Ascending aorta (tissue), 2 donors: ENCODE results near the gene PKN1. TPM values are rescaled to one million over a fixed set of nuclear protein-coding genes. Genes with fewer than 3 reads are reported as not detected.
A peak's percentile ranks its signal among the peaks of the same experiment; 100 is the strongest.

Experiments
- DNase-seq, 2 donors: peaks; one replicate each; pipeline ENCODE4 v3.0.0-alpha.2; 2019; ENCODE audit warnings: low spot score in 2 of 2
- H3K27ac ChIP-seq, 2 donors: fragments of 200-600 bp; sonication (generic); one replicate each; pipeline ENCODE4 v1.5.1; 2016 to 2017; ENCODE audit warnings: mild to moderate bottlenecking in 1 of 2
- H3K27me3 ChIP-seq: fragments of 200-600 bp; sonication (generic); one replicate; pipeline ENCODE4 v1.5.1; 2017
- H3K36me3 ChIP-seq, 2 donors: fragments of 200-600 bp; sonication (generic); one replicate each; pipeline ENCODE4 v1.5.1; 2016
- H3K4me1 ChIP-seq, 2 donors: fragments of 200-600 bp; sonication (generic); one replicate each; pipeline ENCODE4 v1.5.1; 2016 to 2017; ENCODE audit warnings: mild to moderate bottlenecking in 1 of 2
- H3K4me3 ChIP-seq, 2 donors: fragments of 200-600 bp; sonication (generic); one replicate each; pipeline ENCODE4 v1.5.1; 2016 to 2017; ENCODE audit warnings: mild to moderate bottlenecking in 1 of 2
- H3K9me3 ChIP-seq, 2 donors: fragments of 200-600 bp; sonication (generic); one replicate each; pipeline ENCODE4 v1.5.1; 2016
- intact Hi-C: fragments of 100-400 bp; cut with DNase I; formaldehyde crosslinking; loops from one replicate; pipeline ENCODE4 v1.15.1; 2023
- total RNA-seq: library from RNA; depleted of rRNA; stranded (reverse); fragments of >200 nt; gene quantifications from one replicate; pipeline ENCODE4 v1.1.0, GENCODE V29; 2016
- TF ChIP-seq, protein P1 (sequence below), 3 experiments: fragments of 200-600 bp in 2 of 3; fragments of 450-650 bp in 1 of 3; sonication (generic) in 2 of 3; IDR thresholded peaks; one replicate each; pipeline ENCODE4 v1.5.1; 2016 to 2019; ENCODE audit warnings: antibody characterized with exemption in 3 of 3, mild to moderate bottlenecking in 1 of 3, moderate library complexity in 1 of 3

The PKN1 gene
- total RNA-seq, 1 donor from 2014 or later: 231 TPM

DNA sequence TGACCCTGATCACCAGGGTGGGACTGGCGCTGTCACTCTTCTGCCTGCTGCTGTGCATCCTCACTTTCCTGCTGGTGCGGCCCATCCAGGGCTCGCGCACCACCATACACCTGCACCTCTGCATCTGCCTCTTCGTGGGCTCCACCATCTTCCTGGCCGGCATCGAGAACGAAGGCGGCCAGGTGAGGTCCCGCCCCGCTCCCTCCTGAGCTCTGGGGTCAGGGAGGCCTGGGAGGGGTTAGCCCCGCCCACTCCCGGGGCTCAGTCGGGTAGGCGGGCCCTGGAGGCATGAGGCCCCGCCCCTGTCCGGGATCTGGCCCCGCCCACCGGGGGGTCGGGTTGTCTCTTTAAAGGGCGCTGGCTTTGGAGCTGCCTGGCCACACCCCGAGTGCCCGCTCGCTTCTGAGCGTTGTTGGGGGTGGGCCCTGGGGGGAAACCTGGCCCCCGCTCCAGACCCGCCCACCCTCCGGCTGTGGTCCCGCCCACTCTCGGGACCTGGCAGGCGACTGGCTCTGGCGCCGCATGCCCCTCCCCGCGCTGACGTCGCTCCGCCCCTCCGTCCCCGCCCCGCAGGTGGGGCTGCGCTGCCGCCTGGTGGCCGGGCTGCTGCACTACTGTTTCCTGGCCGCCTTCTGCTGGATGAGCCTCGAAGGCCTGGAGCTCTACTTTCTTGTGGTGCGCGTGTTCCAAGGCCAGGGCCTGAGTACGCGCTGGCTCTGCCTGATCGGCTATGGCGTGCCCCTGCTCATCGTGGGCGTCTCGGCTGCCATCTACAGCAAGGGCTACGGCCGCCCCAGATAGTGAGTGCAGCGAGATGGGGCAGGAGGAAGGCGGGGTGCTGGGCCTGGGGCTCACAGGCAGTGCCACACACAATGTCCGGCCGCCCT, 27.1 kb upstream of the PKN1 start:
- Histone ChIP-seq H3K27ac (peak overlapping the region; percentile 71 to 75), H3K4me3 (no peak overlapping the region), H3K36me3 (peaks cover 95 to 100% of the 10 kb centered on the region in 2 donors), H3K9me3 (no peaks in the 10 kb centered on the region), H3K27me3 (no peaks in the 10 kb centered on the region), H3K4me1 (peaks cover 2 to 8% of the 10 kb centered on the region in 2 donors)
- TF ChIP-seq, protein P1, sequence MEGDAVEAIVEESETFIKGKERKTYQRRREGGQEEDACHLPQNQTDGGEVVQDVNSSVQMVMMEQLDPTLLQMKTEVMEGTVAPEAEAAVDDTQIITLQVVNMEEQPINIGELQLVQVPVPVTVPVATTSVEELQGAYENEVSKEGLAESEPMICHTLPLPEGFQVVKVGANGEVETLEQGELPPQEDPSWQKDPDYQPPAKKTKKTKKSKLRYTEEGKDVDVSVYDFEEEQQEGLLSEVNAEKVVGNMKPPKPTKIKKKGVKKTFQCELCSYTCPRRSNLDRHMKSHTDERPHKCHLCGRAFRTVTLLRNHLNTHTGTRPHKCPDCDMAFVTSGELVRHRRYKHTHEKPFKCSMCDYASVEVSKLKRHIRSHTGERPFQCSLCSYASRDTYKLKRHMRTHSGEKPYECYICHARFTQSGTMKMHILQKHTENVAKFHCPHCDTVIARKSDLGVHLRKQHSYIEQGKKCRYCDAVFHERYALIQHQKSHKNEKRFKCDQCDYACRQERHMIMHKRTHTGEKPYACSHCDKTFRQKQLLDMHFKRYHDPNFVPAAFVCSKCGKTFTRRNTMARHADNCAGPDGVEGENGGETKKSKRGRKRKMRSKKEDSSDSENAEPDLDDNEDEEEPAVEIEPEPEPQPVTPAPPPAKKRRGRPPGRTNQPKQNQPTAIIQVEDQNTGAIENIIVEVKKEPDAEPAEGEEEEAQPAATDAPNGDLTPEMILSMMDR (IDR thresholded peaks at IDR 0.05): peak; percentile 90 to 97 (median 94)
- intact Hi-C loops: loop anchor here (1.0 to 5.0 kb wide), 4 partner anchors 23 to 269 kb away; partner anchors contain the start of gene ASF1B
- peak; percentile 31 to 89 for DNase-seq

DNA sequence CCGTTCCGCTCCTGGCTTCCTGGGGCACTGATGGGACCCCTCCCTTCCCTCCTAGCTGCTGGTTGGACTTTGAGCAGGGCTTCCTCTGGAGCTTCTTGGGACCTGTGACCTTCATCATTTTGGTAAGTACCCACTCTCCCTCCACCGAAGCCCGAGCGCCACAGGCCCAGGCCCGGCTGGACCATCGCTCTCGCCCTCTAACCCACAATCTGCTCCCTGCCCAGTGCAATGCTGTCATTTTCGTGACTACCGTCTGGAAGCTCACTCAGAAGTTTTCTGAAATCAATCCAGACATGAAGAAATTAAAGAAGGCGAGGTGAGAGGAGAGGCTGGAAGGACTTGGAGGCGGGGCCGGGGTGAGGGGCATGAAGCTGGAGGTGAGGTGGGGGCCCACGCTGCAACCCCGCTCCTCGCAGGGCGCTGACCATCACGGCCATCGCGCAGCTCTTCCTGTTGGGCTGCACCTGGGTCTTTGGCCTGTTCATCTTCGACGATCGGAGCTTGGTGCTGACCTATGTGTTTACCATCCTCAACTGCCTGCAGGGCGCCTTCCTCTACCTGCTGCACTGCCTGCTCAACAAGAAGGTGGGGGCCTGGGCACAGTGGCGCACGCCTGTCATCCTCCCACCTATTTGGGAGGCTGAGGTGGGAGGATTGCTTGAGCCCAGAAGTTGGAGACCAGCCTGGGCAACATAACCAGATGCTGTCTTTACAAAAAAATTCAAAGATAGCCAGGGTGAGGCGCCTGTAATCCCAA, 26.3 kb upstream of the PKN1 start:
- Histone ChIP-seq H3K27me3 (no peaks in the 10 kb centered on the region), H3K36me3 (peaks cover 95 to 100% of the 10 kb centered on the region in 2 donors), H3K27ac (peak overlapping the region; percentile 71 to 75), H3K9me3 (no peaks in the 10 kb centered on the region), H3K4me3 (no peak overlapping the region), H3K4me1 (peaks cover 2 to 8% of the 10 kb centered on the region in 2 donors)
- intact Hi-C loops: loop anchor here (1.0 to 5.0 kb wide), 4 partner anchors 24 to 270 kb away; partner anchors contain the start of gene ASF1B
- DNase-seq: no peak
- TF ChIP-seq, protein P1 (IDR thresholded peaks at IDR 0.05): no peak

DNA sequence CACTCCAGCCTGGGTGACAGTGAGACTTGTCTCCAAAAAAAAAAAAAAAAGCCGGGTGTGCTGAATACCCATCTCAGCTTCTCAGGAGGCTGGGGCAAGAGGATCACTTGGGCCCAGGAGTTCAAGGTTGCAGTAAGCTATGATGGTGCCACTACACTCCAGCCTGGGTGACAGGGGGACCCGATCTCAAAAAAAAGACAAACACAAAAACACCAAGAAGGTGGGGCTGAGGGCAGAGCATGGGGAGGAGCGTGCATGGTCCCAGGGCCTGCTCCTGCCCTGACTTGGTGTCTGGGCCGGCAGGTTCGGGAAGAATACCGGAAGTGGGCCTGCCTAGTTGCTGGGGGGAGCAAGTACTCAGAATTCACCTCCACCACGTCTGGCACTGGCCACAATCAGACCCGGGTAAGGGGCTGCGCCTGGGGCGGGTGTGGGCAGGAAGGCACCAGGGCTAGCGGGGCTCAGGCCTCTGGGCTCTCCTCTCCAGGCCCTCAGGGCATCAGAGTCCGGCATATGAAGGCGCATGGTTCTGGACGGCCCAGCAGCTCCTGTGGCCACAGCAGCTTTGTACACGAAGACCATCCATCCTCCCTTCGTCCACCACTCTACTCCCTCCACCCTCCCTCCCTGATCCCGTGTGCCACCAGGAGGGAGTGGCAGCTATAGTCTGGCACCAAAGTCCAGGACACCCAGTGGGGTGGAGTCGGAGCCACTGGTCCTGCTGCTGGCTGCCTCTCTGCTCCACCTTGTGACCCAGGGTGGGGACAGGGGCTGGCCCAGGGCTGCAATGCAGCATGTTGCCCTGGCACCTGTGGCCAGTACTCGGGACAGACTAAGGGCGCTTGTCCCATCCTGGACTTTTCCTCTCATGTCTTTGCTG, 25.3 kb upstream of the PKN1 start:
- Histone ChIP-seq H3K27me3 (no peaks in the 10 kb centered on the region), H3K27ac (peak overlapping the region in 1 of 2 donors; percentile 4), H3K4me3 (no peak overlapping the region), H3K36me3 (peaks cover 95 to 100% of the 10 kb centered on the region in 2 donors), H3K4me1 (peaks cover 0 to 6% of the 10 kb centered on the region in 2 donors), H3K9me3 (no peaks in the 10 kb centered on the region)
- no peak for DNase-seq
- intact Hi-C loops: loop anchor here (2.0 to 5.0 kb wide), 3 partner anchors 25 to 271 kb away; partner anchors contain the start of gene ASF1B
- TF ChIP-seq, protein P1 (IDR thresholded peaks at IDR 0.05): no peak

DNA sequence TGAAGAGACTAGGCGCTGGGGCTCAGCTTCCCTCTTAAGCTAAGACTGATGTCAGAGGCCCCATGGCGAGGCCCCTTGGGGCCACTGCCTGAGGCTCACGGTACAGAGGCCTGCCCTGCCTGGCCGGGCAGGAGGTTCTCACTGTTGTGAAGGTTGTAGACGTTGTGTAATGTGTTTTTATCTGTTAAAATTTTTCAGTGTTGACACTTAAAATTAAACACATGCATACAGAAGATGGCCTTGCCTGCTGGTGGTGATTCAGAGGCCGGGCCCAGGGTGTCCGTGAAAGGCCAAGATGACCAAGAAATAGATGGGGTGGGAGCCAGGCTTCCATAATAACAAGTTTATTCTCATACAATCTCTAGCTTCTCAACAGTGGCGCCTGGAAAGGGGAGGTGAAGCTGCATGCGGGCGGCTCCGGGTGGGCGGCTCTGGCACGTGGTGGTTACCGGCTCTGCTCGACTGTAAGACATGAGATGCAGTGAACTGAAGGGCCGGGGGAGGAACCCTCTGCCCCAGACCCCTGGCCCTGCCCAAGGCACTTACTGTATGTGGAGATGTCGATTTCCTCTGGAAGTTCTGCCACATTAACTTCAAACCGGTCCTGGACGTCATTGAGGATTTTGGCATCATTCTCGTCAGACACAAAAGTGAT, 24.5 kb upstream of the PKN1 start:
- no peak for DNase-seq
- Histone ChIP-seq H3K27me3 (no peaks in the 10 kb centered on the region), H3K27ac (peak overlapping the region in 1 of 2 donors; percentile 4), H3K9me3 (no peaks in the 10 kb centered on the region), H3K4me3 (no peak overlapping the region), H3K4me1 (peaks cover 0 to 11% of the 10 kb centered on the region in 2 donors), H3K36me3 (peaks cover 89 to 97% of the 10 kb centered on the region in 2 donors)
- intact Hi-C loops: loop anchor here (5.0 kb wide), 1 partner anchor 61 kb away; no protein-coding TSS in a partner anchor
- TF ChIP-seq, protein P1 (IDR thresholded peaks at IDR 0.05): no peak
